ENCODE data around the gene SLC6A8. TPM values are rescaled to one million over a fixed set of nuclear protein-coding genes. Genes with fewer than 3 reads are reported as not detected.

The SLC6A8 gene
- total RNA-seq, 2 donors from 2014 or later, result 25.4 to 95.4 TPM

DNA sequence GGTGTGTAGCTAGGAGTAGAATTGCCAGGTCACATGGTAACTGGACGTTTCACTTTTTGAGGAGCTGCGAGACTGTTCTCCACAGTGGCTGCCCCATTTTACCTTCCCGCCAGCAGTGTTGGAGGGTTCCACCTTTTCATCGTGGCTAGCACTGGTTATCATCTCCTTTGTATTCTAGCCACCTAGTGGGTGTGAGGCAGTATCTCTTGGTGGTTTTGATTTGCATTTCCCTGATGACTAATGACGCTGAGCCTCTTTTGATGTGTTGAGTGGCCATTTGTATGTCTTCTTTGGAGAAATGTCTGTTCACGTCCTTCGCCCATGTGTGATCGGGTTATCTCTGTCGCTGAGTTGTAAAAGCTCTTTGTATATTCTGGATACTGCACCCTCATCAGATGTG lies 47.5 kb downstream of the SLC6A8 start:
- TF ChIP-seq, protein P1, sequence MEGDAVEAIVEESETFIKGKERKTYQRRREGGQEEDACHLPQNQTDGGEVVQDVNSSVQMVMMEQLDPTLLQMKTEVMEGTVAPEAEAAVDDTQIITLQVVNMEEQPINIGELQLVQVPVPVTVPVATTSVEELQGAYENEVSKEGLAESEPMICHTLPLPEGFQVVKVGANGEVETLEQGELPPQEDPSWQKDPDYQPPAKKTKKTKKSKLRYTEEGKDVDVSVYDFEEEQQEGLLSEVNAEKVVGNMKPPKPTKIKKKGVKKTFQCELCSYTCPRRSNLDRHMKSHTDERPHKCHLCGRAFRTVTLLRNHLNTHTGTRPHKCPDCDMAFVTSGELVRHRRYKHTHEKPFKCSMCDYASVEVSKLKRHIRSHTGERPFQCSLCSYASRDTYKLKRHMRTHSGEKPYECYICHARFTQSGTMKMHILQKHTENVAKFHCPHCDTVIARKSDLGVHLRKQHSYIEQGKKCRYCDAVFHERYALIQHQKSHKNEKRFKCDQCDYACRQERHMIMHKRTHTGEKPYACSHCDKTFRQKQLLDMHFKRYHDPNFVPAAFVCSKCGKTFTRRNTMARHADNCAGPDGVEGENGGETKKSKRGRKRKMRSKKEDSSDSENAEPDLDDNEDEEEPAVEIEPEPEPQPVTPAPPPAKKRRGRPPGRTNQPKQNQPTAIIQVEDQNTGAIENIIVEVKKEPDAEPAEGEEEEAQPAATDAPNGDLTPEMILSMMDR (IDR thresholded peaks at IDR 0.05), result no peak
- TF ChIP-seq POLR2A (IDR thresholded peaks at IDR 0.05) (no peak), POLR2AphosphoS5 (IDR thresholded peaks at IDR 0.05) (no peak)
- no peak overlapping the region for H3K27ac ChIP-seq
- H3K9me3 ChIP-seq, result no peaks in the 10 kb centered on the region
- no peak overlapping the region for H3K4me3 ChIP-seq
- DNase-seq (ENCODE audit: low spot score), result no peak
- WGBS, result 81% methylated on average over 9 of the region's 9 CpGs
- no peaks in the 10 kb centered on the region for H3K4me1 ChIP-seq (replicated peaks)
- H3K36me3 ChIP-seq, result no peaks in the 10 kb centered on the region
- intact Hi-C loops (cut with DNase I), result no loop called here
- no peaks in the 10 kb centered on the region for H3K27me3 ChIP-seq (replicated peaks; ENCODE audit: insufficient read depth)

DNA sequence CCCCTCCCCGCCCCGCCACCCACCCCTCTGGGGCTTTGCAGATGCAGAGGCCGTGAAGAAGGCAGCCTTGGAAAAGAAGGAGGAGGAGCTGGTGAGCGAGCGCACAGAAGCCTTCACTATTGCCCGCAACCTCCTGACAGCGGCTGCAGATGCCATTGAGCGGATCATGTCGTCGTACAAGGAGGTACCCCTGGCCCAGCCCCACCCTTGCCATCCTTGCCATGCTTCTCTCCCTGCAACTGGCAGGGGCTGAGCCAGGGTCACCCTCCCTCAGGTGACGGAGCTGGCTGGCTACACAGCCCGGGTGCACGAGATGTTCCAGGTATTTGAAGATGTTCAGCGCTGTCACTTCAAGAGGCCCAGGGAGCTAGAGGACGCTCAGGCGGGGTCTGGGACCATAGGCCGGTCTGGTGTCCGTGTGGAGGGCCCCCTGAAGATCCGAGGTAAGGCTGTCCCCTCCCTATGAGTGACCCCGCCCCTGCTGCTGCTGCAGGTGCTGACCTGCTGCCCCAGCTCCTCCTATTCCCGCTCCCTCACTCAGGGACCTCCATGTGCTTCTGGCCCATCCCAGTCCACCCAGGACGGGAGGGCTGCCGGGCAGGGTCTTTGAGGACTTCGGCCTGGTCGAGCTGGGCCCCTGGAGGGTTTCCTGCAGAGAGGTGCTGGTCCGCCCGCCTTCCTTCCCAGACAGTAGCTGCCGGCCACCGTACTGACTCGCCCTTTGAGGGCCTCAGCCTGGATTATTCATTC lies 48.5 kb downstream of the SLC6A8 start:
- WGBS, result 83% methylated on average over 26 of the region's 30 CpGs
- Histone ChIP-seq H3K27ac (no peak overlapping the region), H3K27me3 (replicated peaks; ENCODE audit: insufficient read depth) (no peaks in the 10 kb centered on the region), H3K36me3 (no peaks in the 10 kb centered on the region), H3K4me3 (no peak overlapping the region), H3K9me3 (no peaks in the 10 kb centered on the region), H3K4me1 (replicated peaks) (no peaks in the 10 kb centered on the region)
- no peak for DNase-seq (ENCODE audit: low spot score)
- TF ChIP-seq, protein P1 (IDR thresholded peaks at IDR 0.05), result no peak
- TF ChIP-seq POLR2AphosphoS5 (IDR thresholded peaks at IDR 0.05) (no peak), POLR2A (IDR thresholded peaks at IDR 0.05) (no peak)
- intact Hi-C loops (cut with DNase I), result no loop called here

DNA sequence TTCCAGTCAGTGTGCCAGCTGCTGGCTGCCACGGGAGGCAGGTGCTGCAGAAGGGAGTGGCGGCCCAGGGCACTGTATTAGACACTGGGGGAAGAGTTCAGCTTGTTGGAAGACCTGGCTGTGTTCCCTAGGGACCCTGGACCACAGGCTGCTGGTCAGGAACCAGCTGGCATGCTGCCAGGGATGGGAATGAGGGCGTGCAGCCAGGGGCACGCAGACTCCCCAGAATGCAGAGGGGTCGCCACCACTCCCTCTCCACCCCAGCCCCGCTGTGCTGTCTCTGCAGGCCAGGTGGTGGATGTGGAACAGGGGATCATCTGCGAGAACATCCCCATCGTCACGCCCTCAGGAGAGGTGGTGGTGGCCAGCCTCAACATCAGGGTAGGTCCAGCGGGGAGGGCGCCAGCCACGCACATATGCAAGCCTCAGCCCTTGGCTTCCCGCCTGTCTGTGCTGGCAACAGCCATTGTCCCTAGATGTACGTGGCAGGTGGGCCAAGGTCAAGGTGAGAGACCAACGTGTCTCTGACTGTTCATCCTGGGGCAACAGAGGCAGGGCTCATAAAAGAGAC lies 49.2 kb downstream of the SLC6A8 start:
- no peaks in the 10 kb centered on the region for H3K27me3 ChIP-seq (replicated peaks; ENCODE audit: insufficient read depth)
- no peak for DNase-seq (ENCODE audit: low spot score)
- no peaks in the 10 kb centered on the region for H3K9me3 ChIP-seq
- no peak overlapping the region for H3K27ac ChIP-seq
- H3K36me3 ChIP-seq, result no peaks in the 10 kb centered on the region
- TF ChIP-seq, protein P1 (IDR thresholded peaks at IDR 0.05), result no peak
- TF ChIP-seq POLR2AphosphoS5 (IDR thresholded peaks at IDR 0.05) (no peak), POLR2A (IDR thresholded peaks at IDR 0.05) (no peak)
- intact Hi-C loops (cut with DNase I), result no loop called here
- H3K4me3 ChIP-seq, result no peak overlapping the region
- no peaks in the 10 kb centered on the region for H3K4me1 ChIP-seq (replicated peaks)
- WGBS, result 90% methylated on average over 8 of the region's 15 CpGs

DNA sequence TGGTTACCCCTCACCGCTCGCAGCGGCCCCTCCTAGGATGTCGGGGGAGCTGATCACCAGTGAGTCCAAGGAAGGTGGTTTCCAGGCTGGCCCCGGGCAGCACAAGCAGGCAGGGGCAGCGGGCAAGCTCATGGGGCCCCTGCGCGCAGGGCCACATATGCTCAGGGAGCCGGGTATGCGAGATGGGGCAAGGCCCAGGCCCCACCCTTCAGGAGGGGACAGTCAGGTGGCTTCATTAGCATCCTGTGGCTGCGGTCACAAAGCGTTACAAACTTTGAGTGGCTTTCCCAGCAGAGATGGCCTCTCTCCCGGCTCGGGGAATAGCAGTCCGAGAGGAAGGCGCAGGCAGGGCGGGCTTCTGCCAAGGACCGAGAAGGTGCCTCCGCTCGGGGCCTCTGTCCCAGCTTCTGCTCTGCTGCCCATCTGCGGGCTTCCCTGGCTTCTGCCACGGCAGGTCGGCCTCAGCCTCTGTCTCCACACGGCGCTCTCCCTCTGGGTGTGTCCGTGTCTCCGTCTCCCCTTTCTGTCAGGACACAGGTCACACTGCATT lies 50.4 kb downstream of the SLC6A8 start:
- Histone ChIP-seq H3K36me3 (no peaks in the 10 kb centered on the region), H3K9me3 (no peaks in the 10 kb centered on the region), H3K27ac (no peak overlapping the region), H3K4me3 (no peak overlapping the region), H3K27me3 (replicated peaks; ENCODE audit: insufficient read depth) (no peaks in the 10 kb centered on the region), H3K4me1 (replicated peaks) (no peaks in the 10 kb centered on the region)
- intact Hi-C loops (cut with DNase I), result no loop called here
- DNase-seq (ENCODE audit: low spot score), result no peak
- WGBS, result 97% methylated on average over 22 of the region's 27 CpGs
- TF ChIP-seq, protein P1 (IDR thresholded peaks at IDR 0.05), result no peak
- TF ChIP-seq POLR2A (IDR thresholded peaks at IDR 0.05) (no peak), POLR2AphosphoS5 (IDR thresholded peaks at IDR 0.05) (no peak)

Data from prostate gland (tissue), 2 donors.